ENCODE data around the gene ESF1.
A peak's percentile ranks its signal among the peaks of the same experiment; 100 is the strongest.

The ESF1 gene, protein sequence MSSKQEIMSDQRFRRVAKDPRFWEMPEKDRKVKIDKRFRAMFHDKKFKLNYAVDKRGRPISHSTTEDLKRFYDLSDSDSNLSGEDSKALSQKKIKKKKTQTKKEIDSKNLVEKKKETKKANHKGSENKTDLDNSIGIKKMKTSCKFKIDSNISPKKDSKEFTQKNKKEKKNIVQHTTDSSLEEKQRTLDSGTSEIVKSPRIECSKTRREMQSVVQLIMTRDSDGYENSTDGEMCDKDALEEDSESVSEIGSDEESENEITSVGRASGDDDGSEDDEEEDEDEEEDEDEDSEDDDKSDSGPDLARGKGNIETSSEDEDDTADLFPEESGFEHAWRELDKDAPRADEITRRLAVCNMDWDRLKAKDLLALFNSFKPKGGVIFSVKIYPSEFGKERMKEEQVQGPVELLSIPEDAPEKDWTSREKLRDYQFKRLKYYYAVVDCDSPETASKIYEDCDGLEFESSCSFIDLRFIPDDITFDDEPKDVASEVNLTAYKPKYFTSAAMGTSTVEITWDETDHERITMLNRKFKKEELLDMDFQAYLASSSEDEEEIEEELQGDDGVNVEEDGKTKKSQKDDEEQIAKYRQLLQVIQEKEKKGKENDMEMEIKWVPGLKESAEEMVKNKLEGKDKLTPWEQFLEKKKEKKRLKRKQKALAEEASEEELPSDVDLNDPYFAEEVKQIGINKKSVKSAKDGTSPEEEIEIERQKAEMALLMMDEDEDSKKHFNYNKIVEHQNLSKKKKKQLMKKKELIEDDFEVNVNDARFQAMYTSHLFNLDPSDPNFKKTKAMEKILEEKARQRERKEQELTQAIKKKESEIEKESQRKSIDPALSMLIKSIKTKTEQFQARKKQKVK

GRCh38 chr20:13784893-13785715 lies at the start of gene ESF1, which contains the start of gene NDUFAF5:
TSS of gene ESF1 (minus strand) at chr20:13784919. CDS start at chr20:13783140, 1,779 bp downstream.
TSS of gene NDUFAF5 (plus strand) at chr20:13785028. CDS start at chr20:13785069, 41 bp downstream.
- Histone ChIP-seq H3K36me3 (ENCODE audit: control insufficient read depth in 1 of 2, insufficient read depth in 2 of 2, low read length in 2 of 2) (peaks cover 4 to 26% of the 10 kb centered on the region in 2 donors), H3K9me3 (ENCODE audit: control insufficient read depth in 1 of 2, low read length in 2 of 2) (no peaks in the 10 kb centered on the region), H3K4me1 (ENCODE audit: control insufficient read depth in 1 of 2, insufficient read depth in 2 of 2, low read length in 2 of 2) (peaks cover 22 to 23% of the 10 kb centered on the region in 2 donors), H3K27me3 (ENCODE audit: control insufficient read depth in 1 of 2, insufficient read depth in 2 of 2, low read length in 2 of 2) (no peaks in the 10 kb centered on the region), H3K27ac (ENCODE audit: low read depth, low read length) (peak within 1 kb of the TSS; percentile 91), H3K9ac (ENCODE audit: low read depth in 1 of 2, low read length in 2 of 2) (peak within 1 kb of the TSS; percentile 89 to 91), H3K4me3 (ENCODE audit: low read depth in 1 of 2, low read length in 2 of 2) (peak within 1 kb of the TSS; percentile 90 to 99)

GRCh38 chr20:13831476-13831875 lies 46.8 kb upstream of the ESF1 start:
- no peaks in the 10 kb centered on the region for H3K36me3 ChIP-seq (ENCODE audit: control insufficient read depth in 1 of 2, insufficient read depth in 2 of 2, low read length in 2 of 2)
- H3K9me3 ChIP-seq (ENCODE audit: control insufficient read depth in 1 of 2, low read length in 2 of 2): no peaks in the 10 kb centered on the region
- H3K27me3 ChIP-seq (ENCODE audit: control insufficient read depth in 1 of 2, insufficient read depth in 2 of 2, low read length in 2 of 2): no peaks in the 10 kb centered on the region
- H3K4me1 ChIP-seq (ENCODE audit: control insufficient read depth in 1 of 2, insufficient read depth in 2 of 2, low read length in 2 of 2): no peaks in the 10 kb centered on the region
- no peak overlapping the region for H3K9ac ChIP-seq (ENCODE audit: low read depth in 1 of 2, low read length in 2 of 2)
- no peak overlapping the region for H3K4me3 ChIP-seq (ENCODE audit: low read depth in 1 of 2, low read length in 2 of 2)
- H3K27ac ChIP-seq (ENCODE audit: low read depth, low read length): no peak overlapping the region

- Histone ChIP-seq H3K27me3 (ENCODE audit: control insufficient read depth in 1 of 2, insufficient read depth in 2 of 2, low read length in 2 of 2) (no peaks in the 10 kb centered on the region), H3K36me3 (ENCODE audit: control insufficient read depth in 1 of 2, insufficient read depth in 2 of 2, low read length in 2 of 2) (peaks cover 0 to 3% of the 10 kb centered on the region in 2 donors), H3K9ac (ENCODE audit: low read depth in 1 of 2, low read length in 2 of 2) (no peak overlapping the region), H3K4me3 (ENCODE audit: low read depth in 1 of 2, low read length in 2 of 2) (no peak overlapping the region), H3K9me3 (ENCODE audit: control insufficient read depth in 1 of 2, low read length in 2 of 2) (peaks cover 0 to 2% of the 10 kb centered on the region in 2 donors), H3K4me1 (ENCODE audit: control insufficient read depth in 1 of 2, insufficient read depth in 2 of 2, low read length in 2 of 2) (no peaks in the 10 kb centered on the region), H3K27ac (ENCODE audit: low read depth, low read length) (no peak overlapping the region)
Observed at GRCh38 chr20:13825465-13825864, 40.7 kb upstream of the ESF1 start.

GRCh38 chr20:13824459-13824858 lies 39.7 kb upstream of the ESF1 start:
- no peaks in the 10 kb centered on the region for H3K27me3 ChIP-seq (ENCODE audit: control insufficient read depth in 1 of 2, insufficient read depth in 2 of 2, low read length in 2 of 2)

GRCh38 chr20:13822459-13822858 lies 37.7 kb upstream of the ESF1 start:
- no peak overlapping the region for H3K27ac ChIP-seq (ENCODE audit: low read depth, low read length)
- peaks cover 6 to 11% of the 10 kb centered on the region in 2 donors for H3K36me3 ChIP-seq (ENCODE audit: control insufficient read depth in 1 of 2, insufficient read depth in 2 of 2, low read length in 2 of 2)
- H3K4me3 ChIP-seq (ENCODE audit: low read depth in 1 of 2, low read length in 2 of 2): no peak overlapping the region
- H3K9ac ChIP-seq (ENCODE audit: low read depth in 1 of 2, low read length in 2 of 2): no peak overlapping the region
- H3K9me3 ChIP-seq (ENCODE audit: control insufficient read depth in 1 of 2, low read length in 2 of 2): peaks cover 0 to 2% of the 10 kb centered on the region in 2 donors
- H3K4me1 ChIP-seq (ENCODE audit: control insufficient read depth in 1 of 2, insufficient read depth in 2 of 2, low read length in 2 of 2): no peaks in the 10 kb centered on the region
- H3K27me3 ChIP-seq (ENCODE audit: control insufficient read depth in 1 of 2, insufficient read depth in 2 of 2, low read length in 2 of 2): no peaks in the 10 kb centered on the region

More at GRCh38 chr20:13824459-13824858, 39.7 kb upstream of the ESF1 start:
- H3K9ac ChIP-seq (ENCODE audit: low read depth in 1 of 2, low read length in 2 of 2): no peak overlapping the region
- H3K27ac ChIP-seq (ENCODE audit: low read depth, low read length): no peak overlapping the region
- no peaks in the 10 kb centered on the region for H3K4me1 ChIP-seq (ENCODE audit: control insufficient read depth in 1 of 2, insufficient read depth in 2 of 2, low read length in 2 of 2)
- H3K4me3 ChIP-seq (ENCODE audit: low read depth in 1 of 2, low read length in 2 of 2): no peak overlapping the region
- H3K36me3 ChIP-seq (ENCODE audit: control insufficient read depth in 1 of 2, insufficient read depth in 2 of 2, low read length in 2 of 2): peaks cover 0 to 3% of the 10 kb centered on the region in 2 donors
- H3K9me3 ChIP-seq (ENCODE audit: control insufficient read depth in 1 of 2, low read length in 2 of 2): peaks cover 0 to 2% of the 10 kb centered on the region in 2 donors

- Histone ChIP-seq H3K4me3 (ENCODE audit: low read depth in 1 of 2, low read length in 2 of 2) (no peak overlapping the region), H3K27me3 (ENCODE audit: control insufficient read depth in 1 of 2, insufficient read depth in 2 of 2, low read length in 2 of 2) (no peaks in the 10 kb centered on the region), H3K4me1 (ENCODE audit: control insufficient read depth in 1 of 2, insufficient read depth in 2 of 2, low read length in 2 of 2) (no peaks in the 10 kb centered on the region), H3K27ac (ENCODE audit: low read depth, low read length) (no peak overlapping the region), H3K9me3 (ENCODE audit: control insufficient read depth in 1 of 2, low read length in 2 of 2) (peaks cover 0 to 2% of the 10 kb centered on the region in 2 donors), H3K9ac (ENCODE audit: low read depth in 1 of 2, low read length in 2 of 2) (no peak overlapping the region), H3K36me3 (ENCODE audit: control insufficient read depth in 1 of 2, insufficient read depth in 2 of 2, low read length in 2 of 2) (peaks cover 10 to 17% of the 10 kb centered on the region in 2 donors)
Observed at GRCh38 chr20:13821876-13822275, 37.2 kb upstream of the ESF1 start.

GRCh38 chr20:13819885-13820645 lies 35.3 kb upstream of the ESF1 start:
- peaks cover 2% of the 10 kb centered on the region in 2 donors for H3K4me1 ChIP-seq (ENCODE audit: control insufficient read depth in 1 of 2, insufficient read depth in 2 of 2, low read length in 2 of 2)
- H3K36me3 ChIP-seq (ENCODE audit: control insufficient read depth in 1 of 2, insufficient read depth in 2 of 2, low read length in 2 of 2): peaks cover 20 to 31% of the 10 kb centered on the region in 2 donors
- H3K27ac ChIP-seq (ENCODE audit: low read depth, low read length): no peak overlapping the region
- H3K27me3 ChIP-seq (ENCODE audit: control insufficient read depth in 1 of 2, insufficient read depth in 2 of 2, low read length in 2 of 2): no peaks in the 10 kb centered on the region
- H3K4me3 ChIP-seq (ENCODE audit: low read depth in 1 of 2, low read length in 2 of 2): no peak overlapping the region
- H3K9ac ChIP-seq (ENCODE audit: low read depth in 1 of 2, low read length in 2 of 2): no peak overlapping the region
- H3K9me3 ChIP-seq (ENCODE audit: control insufficient read depth in 1 of 2, low read length in 2 of 2): peaks cover 0 to 2% of the 10 kb centered on the region in 2 donors

DNA sequence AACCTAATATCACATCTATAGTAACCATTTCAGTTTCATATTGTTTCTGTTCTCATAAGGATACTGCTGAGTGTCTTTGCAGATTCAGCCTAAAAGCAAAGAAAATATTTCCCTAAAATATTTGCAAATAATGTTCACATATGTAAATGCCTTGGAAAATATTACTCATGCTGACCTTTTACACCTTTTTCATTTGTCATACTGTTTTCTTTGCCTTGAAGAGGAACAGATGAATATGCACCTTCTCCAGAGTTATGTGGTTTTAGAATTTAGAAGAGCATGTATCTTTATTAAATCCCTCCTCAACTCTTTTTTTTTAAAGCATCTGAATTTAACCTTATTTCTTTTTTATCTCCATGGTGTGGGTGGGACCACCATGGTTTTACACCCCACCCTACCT lies 32.6 kb upstream of the ESF1 start:
- peaks cover 10 to 15% of the 10 kb centered on the region in 2 donors for H3K4me1 ChIP-seq (ENCODE audit: control insufficient read depth in 1 of 2, insufficient read depth in 2 of 2, low read length in 2 of 2)
- no peaks in the 10 kb centered on the region for H3K27me3 ChIP-seq (ENCODE audit: control insufficient read depth in 1 of 2, insufficient read depth in 2 of 2, low read length in 2 of 2)
- no peak overlapping the region for H3K27ac ChIP-seq (ENCODE audit: low read depth, low read length)
- H3K9ac ChIP-seq (ENCODE audit: low read depth in 1 of 2, low read length in 2 of 2): no peak overlapping the region
- H3K4me3 ChIP-seq (ENCODE audit: low read depth in 1 of 2, low read length in 2 of 2): no peak overlapping the region
- H3K36me3 ChIP-seq (ENCODE audit: control insufficient read depth in 1 of 2, insufficient read depth in 2 of 2, low read length in 2 of 2): peaks cover 23 to 51% of the 10 kb centered on the region in 2 donors
- H3K9me3 ChIP-seq (ENCODE audit: control insufficient read depth in 1 of 2, low read length in 2 of 2): peaks cover 0 to 2% of the 10 kb centered on the region in 2 donors

DNA sequence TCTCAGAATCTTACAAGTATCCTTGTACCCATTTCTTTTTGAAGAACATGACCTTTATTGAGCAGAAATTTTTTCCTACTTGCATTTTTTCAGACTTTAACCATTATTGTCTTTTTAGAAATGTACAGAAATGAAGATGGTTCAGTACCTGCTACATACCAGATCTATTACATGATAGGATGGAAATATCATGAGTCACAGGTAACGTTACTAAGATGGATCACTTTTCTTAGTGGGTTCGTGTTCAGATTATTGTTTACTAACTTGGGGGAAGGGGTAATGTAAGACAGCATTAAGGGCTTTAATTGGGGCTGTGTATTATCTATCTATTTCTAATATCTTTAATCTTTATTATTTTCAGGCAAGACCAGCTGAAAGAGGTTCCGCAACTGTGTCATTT lies 32.0 kb upstream of the ESF1 start:
- Histone ChIP-seq H3K9me3 (ENCODE audit: control insufficient read depth in 1 of 2, low read length in 2 of 2) (peaks cover 0 to 2% of the 10 kb centered on the region in 2 donors), H3K4me1 (ENCODE audit: control insufficient read depth in 1 of 2, insufficient read depth in 2 of 2, low read length in 2 of 2) (peaks cover 10 to 15% of the 10 kb centered on the region in 2 donors), H3K9ac (ENCODE audit: low read depth in 1 of 2, low read length in 2 of 2) (no peak overlapping the region), H3K4me3 (ENCODE audit: low read depth in 1 of 2, low read length in 2 of 2) (no peak overlapping the region), H3K36me3 (ENCODE audit: control insufficient read depth in 1 of 2, insufficient read depth in 2 of 2, low read length in 2 of 2) (peaks cover 28 to 57% of the 10 kb centered on the region in 2 donors), H3K27ac (ENCODE audit: low read depth, low read length) (no peak overlapping the region), H3K27me3 (ENCODE audit: control insufficient read depth in 1 of 2, insufficient read depth in 2 of 2, low read length in 2 of 2) (no peaks in the 10 kb centered on the region)
